Adrenal gland (tissue), 12 donors: ENCODE measurements around the gene ARHGEF28. TPM values are rescaled to one million over a fixed set of nuclear protein-coding genes. Genes with fewer than 3 reads are reported as not detected.

Experiments used
- DNase-seq, 7 donors: peaks; one replicate each; pipeline ENCODE4 v3.0.0-alpha.2; 2019 to 2020
- H3K27ac ChIP-seq, 5 donors: fragments of 200-600 bp; sonication (generic) in 4 of 5; 1 replicate in 3 of 5; 2 replicates in 2 of 5; pipeline versions ENCODE4 v1.5.1 to v1.8.0; 2016 to 2020; ENCODE audit warnings: mild to moderate bottlenecking in 1 of 5
- H3K27me3 ChIP-seq: fragments of 200-600 bp; 2 replicates; pipeline ENCODE4 v1.8.0; 2021
- H3K36me3 ChIP-seq, 2 donors: fragments of 200-600 bp; replicated peaks in 1 of 2; 1 replicate in 1 of 2; 2 replicates in 1 of 2; pipeline versions ENCODE4 v1.5.1 to v1.8.0; 2018 to 2022
- H3K4me1 ChIP-seq, 2 donors: fragments of 200-600 bp; replicated peaks in 1 of 2; 1 replicate in 1 of 2; 2 replicates in 1 of 2; pipeline versions ENCODE4 v1.5.1 to v1.8.0; 2018 to 2021
- H3K4me3 ChIP-seq, 4 donors: fragments of 200-600 bp; sonication (generic) in 3 of 4; one replicate each; pipeline ENCODE4 v1.5.1; 2016 to 2018
- H3K9me3 ChIP-seq, 3 donors: fragments of 200-600 bp; sonication (generic) in 1 of 3; replicated peaks in 1 of 3; 1 replicate in 2 of 3; 2 replicates in 1 of 3; pipeline versions ENCODE4 v1.5.1 to v1.8.0; 2016 to 2021
- CTCF ChIP-seq, 6 experiments: fragments of 450-650 bp in 4 of 6; fragments of 200-600 bp in 2 of 6; sonication (generic) in 1 of 6; IDR thresholded peaks; 1 replicate in 5 of 6; 2 replicates in 1 of 6; pipeline versions ENCODE4 v1.5.1 to v1.8.0; 2016 to 2021; ENCODE audit warnings: antibody characterized with exemption in 6 of 6, mild to moderate bottlenecking in 2 of 6, moderate library complexity in 1 of 6
- POLR2A ChIP-seq, 2 donors: fragments of 450-650 bp; IDR thresholded peaks; one replicate each; pipeline ENCODE4 v1.6.1; 2017; ENCODE audit warnings: antibody characterized with exemption in 2 of 2, mild to moderate bottlenecking in 2 of 2, moderate library complexity in 1 of 2
- WGBS, 4 donors: extraction: QIAGEN DNeasy Blood & Tissue Kit in 2 of 4; methylation state at CpG; one replicate each; pipeline versions ENCODE4 v1.1.5 to v1.1.7; 2013 to 2017; 5-methylcytosine and 5-hydroxymethylcytosine counted together
- intact Hi-C, 2 donors: fragments of 100-400 bp; cut with DNase I; formaldehyde crosslinking; loops; one replicate each; pipeline versions ENCODE4 v1.14.1 to v1.15.0; 2022 to 2023
- polyA plus RNA-seq, 3 donors: library from polyadenylated mRNA; stranded (reverse); fragments of 200-250 nt in 2 of 3; fragments of 350-450 nt in 1 of 3; fragmentation: Illumina TruSeq in 1 of 3; extraction: RNeasy Lipid Tissue Mini Kit (QIAGEN cat#74804) in 1 of 3; gene quantifications; one replicate each; pipeline ENCODE4 v1.2.3, GENCODE V29; 2013 to 2014
- total RNA-seq, 9 donors: library from RNA; depleted of rRNA in 4 of 9; stranded (reverse); fragments of >200 nt in 4 of 9; fragments of 120-200 nt in 1 of 9; fragmentation: NEBNext Ultra II Directional in 1 of 9; extraction: Animal tissue kit (Norgen Biotek cat#: 25700) in 1 of 9; gene quantifications; one replicate each; pipeline versions ENCODE4 v1.1.0 to v1.2.4, GENCODE V29; 2013 to 2023
- donor health status: healthy with polysubstance abuse.
- donor health status: Bipolar disorder and iron deficiency.
- donor health status: DM: yes; HTN: yes; CAD: no.
- donor health status: DM: no; HTN: no; CAD: no.
- donor health status: DM: no; HTN: no; CAD: no.
- donor health status: DM: yes; HTN: yes; CAD: no.

ARHGEF28 gene
- total and polyA plus RNA-seq, 12 donors, result 25.3 to 138 (median 42.4) TPM

DNA sequence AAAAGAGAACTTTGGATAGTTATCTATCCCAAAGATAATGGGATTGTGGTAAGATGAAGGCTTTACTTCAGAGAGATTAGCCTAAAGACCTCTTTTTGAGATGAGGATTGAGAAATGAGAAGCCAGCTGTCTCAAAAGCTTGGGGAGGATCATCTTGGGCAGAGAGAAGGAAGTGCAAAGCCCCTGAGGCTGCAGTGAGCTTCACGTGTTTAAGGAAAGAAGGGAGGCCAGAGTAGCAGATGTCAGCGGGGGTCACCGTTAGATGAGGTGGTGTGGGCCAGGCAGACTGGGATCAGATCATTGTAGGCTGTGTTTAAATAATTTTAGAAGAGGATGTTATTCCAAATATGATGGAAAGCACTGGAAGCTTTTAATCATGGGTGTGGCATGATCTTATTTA lies 270.1 kb downstream of the ARHGEF28 start:
- H3K36me3 ChIP-seq, result peaks cover 0 to 12% of the 10 kb centered on the region in 2 donors
- 64 to 92% (median 86%) methylated on average over 3 of the region's 3 CpGs for WGBS, 4 donors
- no peaks in the 10 kb centered on the region for H3K9me3 ChIP-seq
- intact Hi-C loops, result no loop called here
- no peaks in the 10 kb centered on the region for H3K4me1 ChIP-seq
- H3K27me3 ChIP-seq, result no peaks in the 10 kb centered on the region
- no peak for DNase-seq
- H3K4me3 ChIP-seq, result no peak overlapping the region
- TF ChIP-seq CTCF (IDR thresholded peaks at IDR 0.05), result no peak
- TF ChIP-seq POLR2A (IDR thresholded peaks at IDR 0.05), result no peak
- no peak overlapping the region for H3K27ac ChIP-seq

GRCh38 chr5:73896668-73897067 lies 270.7 kb downstream of the ARHGEF28 start:
- Histone ChIP-seq H3K27me3 (no peaks in the 10 kb centered on the region), H3K36me3 (peaks cover 0 to 12% of the 10 kb centered on the region in 2 donors), H3K27ac (no peak overlapping the region), H3K4me3 (no peak overlapping the region), H3K9me3 (no peaks in the 10 kb centered on the region), H3K4me1 (peaks cover 0 to 1% of the 10 kb centered on the region in 2 donors)
- 89 to 97% (median 97%) methylated on average over 12 of the region's 12 CpGs for WGBS, 4 donors
- no peak for DNase-seq
- TF ChIP-seq CTCF (IDR thresholded peaks at IDR 0.05), result no peak
- TF ChIP-seq POLR2A (IDR thresholded peaks at IDR 0.05), result no peak
- intact Hi-C loops, result no loop called here

DNA sequence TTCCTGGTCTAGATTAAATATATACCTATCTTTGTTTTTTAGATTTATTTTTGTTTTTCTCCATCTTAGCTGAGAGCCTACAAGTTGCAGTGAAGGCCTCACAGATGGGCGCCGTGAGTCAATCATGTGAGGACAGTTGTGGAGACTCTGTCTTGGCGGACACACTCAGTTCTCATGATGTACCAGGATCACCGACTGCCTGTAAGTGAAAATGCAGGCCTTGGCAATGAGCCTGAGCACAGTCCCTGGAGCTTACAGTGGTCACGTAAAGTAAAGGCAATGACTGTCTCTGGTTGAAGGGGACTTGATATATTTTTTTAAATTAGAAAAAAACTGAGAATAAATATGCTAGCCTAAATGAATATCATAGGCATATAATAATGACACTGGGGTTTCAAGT lies 271.9 kb downstream of the ARHGEF28 start:
- H3K27ac ChIP-seq, result no peak overlapping the region
- WGBS, 4 donors, result 74 to 88% (median 82%) methylated on average over 5 of the region's 5 CpGs

GRCh38 chr5:73899055-73899454 lies 273.1 kb downstream of the ARHGEF28 start:
- no peak overlapping the region for H3K27ac ChIP-seq
- H3K4me1 ChIP-seq, result peaks cover 0 to 10% of the 10 kb centered on the region in 2 donors
- H3K4me3 ChIP-seq, result no peak overlapping the region
- DNase-seq, result no peak
- TF ChIP-seq CTCF (IDR thresholded peaks at IDR 0.05), result no peak
- no peak for TF ChIP-seq POLR2A (IDR thresholded peaks at IDR 0.05)
- peaks cover 0 to 2% of the 10 kb centered on the region in 2 donors for H3K36me3 ChIP-seq
- H3K9me3 ChIP-seq, result no peaks in the 10 kb centered on the region
- WGBS, 4 donors, result 71 to 83% (median 74%) methylated on average over 4 to 9 of the region's 9 CpGs
- intact Hi-C loops, result no loop called here
- no peaks in the 10 kb centered on the region for H3K27me3 ChIP-seq

More for the DNA sequence above, 271.9 kb downstream of the ARHGEF28 start:
- no peaks in the 10 kb centered on the region for H3K9me3 ChIP-seq
- H3K36me3 ChIP-seq, result peaks cover 0 to 12% of the 10 kb centered on the region in 2 donors
- peaks cover 0 to 9% of the 10 kb centered on the region in 2 donors for H3K4me1 ChIP-seq
- no peak overlapping the region for H3K4me3 ChIP-seq
- TF ChIP-seq POLR2A (IDR thresholded peaks at IDR 0.05) (no peak), CTCF (IDR thresholded peaks at IDR 0.05) (no peak)
- DNase-seq, result no peak
- intact Hi-C loops, result no loop called here
- no peaks in the 10 kb centered on the region for H3K27me3 ChIP-seq
